NCI-H2029 treated with DMSO at 0.1 percent for 48 hours (cell line): ENCODE data around the gene THSD4.
"Not testable (repeated sequence)": the region's sequence is repeated elsewhere in the genome, so short reads cannot be mapped to it uniquely, and the experiment has no call there.

Experiments
- DNase-seq: peaks from one replicate; lab custom pipeline; 2025; lab: John Stamatoyannopoulos, UW

Gene THSD4

GRCh38 chr15:71431343-71432336 is 316.4 kb downstream of the THSD4 start:
- DNase-seq = no peak

GRCh38 chr15:71433402-71433801 is 318.1 kb downstream of the THSD4 start:
- DNase-seq = no peak

GRCh38 chr15:71434774-71435173 is 319.5 kb downstream of the THSD4 start:
- no peak for DNase-seq

GRCh38 chr15:71435552-71435951 is 320.3 kb downstream of the THSD4 start:
- no peak for DNase-seq

- DNase-seq = no peak
These were observed 321.6 kb downstream of the THSD4 start for GRCh38 chr15:71436854-71437253.

GRCh38 chr15:71437404-71437803 is 322.1 kb downstream of the THSD4 start:
- DNase-seq = no peak

- no peak for DNase-seq
These were observed 322.6 kb downstream of the THSD4 start for GRCh38 chr15:71437919-71438318.

GRCh38 chr15:71439478-71439877 is 324.2 kb downstream of the THSD4 start:
- not testable (repeated sequence) for DNase-seq

- DNase-seq = peak; percentile 64
These were observed 325.3 kb downstream of the THSD4 start for GRCh38 chr15:71440489-71441110.

- no peak for DNase-seq
These were observed 328.3 kb downstream of the THSD4 start for GRCh38 chr15:71443538-71443937.

GRCh38 chr15:71444032-71444810 is 328.9 kb downstream of the THSD4 start:
- no peak for DNase-seq

GRCh38 chr15:71444866-71445590 is 329.8 kb downstream of the THSD4 start:
- DNase-seq = no peak

GRCh38 chr15:71447328-71448250 is 332.3 kb downstream of the THSD4 start:
- DNase-seq = no peak

- DNase-seq = peak; percentile 18
These were observed 333.4 kb downstream of the THSD4 start for GRCh38 chr15:71448688-71449114.

- DNase-seq = no peak
These were observed 334.1 kb downstream of the THSD4 start for GRCh38 chr15:71449363-71449762.

- DNase-seq = no peak
These were observed 334.7 kb downstream of the THSD4 start for GRCh38 chr15:71449956-71450355.

GRCh38 chr15:71451130-71451529 is 335.9 kb downstream of the THSD4 start:
- no peak for DNase-seq

- DNase-seq = no peak
These were observed 337.6 kb downstream of the THSD4 start for GRCh38 chr15:71452893-71453292.

GRCh38 chr15:71454462-71454996 is 339.3 kb downstream of the THSD4 start:
- no peak for DNase-seq

- DNase-seq = no peak
These were observed 339.8 kb downstream of the THSD4 start for GRCh38 chr15:71455107-71455506.
